OCI-LY3 (cell line): ENCODE data around the gene LRRC70.

Source experiments
- H2AFZ ChIP-seq: fragments of 200-600, 300-600 bp; shearing (Covaris generic); 2 replicates; pipeline ENCODE4 v1.6.0; 2014; ENCODE audit warnings: antibody characterized with exemption, low read depth, low read length
- H3K27ac ChIP-seq: fragments of 200-600, 300-600 bp; sonication (generic); 2 replicates; pipeline ENCODE4 v1.5.1; 2014; ENCODE audit warnings: mild to moderate bottlenecking, low read length, moderate library complexity, mixed read lengths
- H3K27me3 ChIP-seq: fragments of 200-600, 300-600 bp; sonication (generic); 2 replicates; pipeline ENCODE4 v1.6.1; 2014; ENCODE audit warnings: low read depth, low read length, mixed read lengths
- H3K36me3 ChIP-seq: fragments of 200-600, 300-600 bp; sonication (generic); replicated peaks from 2 replicates; pipeline ENCODE3; 2014; ENCODE audit warnings: low read depth, low read length, mixed read lengths
- H3K4me1 ChIP-seq: fragments of 300-600, 200-600 bp; sonication (generic); 2 replicates; pipeline ENCODE4 v1.6.1; 2014; ENCODE audit warnings: low read length, mixed read lengths
- H3K4me2 ChIP-seq: fragments of 200-600, 300-600 bp; sonication (generic); 2 replicates; pipeline ENCODE4 v1.6.1; 2014; ENCODE audit warnings: low read length, mixed read lengths
- H3K4me3 ChIP-seq: fragments of 300-600, 200-600 bp; sonication (generic); 2 replicates; pipeline ENCODE4 v1.5.1; 2014; ENCODE audit warnings: antibody characterized with exemption, mild to moderate bottlenecking, low read length, moderate library complexity
- H3K79me2 ChIP-seq: fragments of 300-600, 200-600 bp; shearing (Covaris generic); 2 replicates; pipeline ENCODE4 v1.6.1; 2014; ENCODE audit warnings: mild to moderate bottlenecking, low read length, mixed read lengths
- H3K9ac ChIP-seq: fragments of 300-600, 200-600 bp; shearing (Covaris generic); 2 replicates; pipeline ENCODE4 v1.6.0; 2014; ENCODE audit warnings: mild to moderate bottlenecking, low read length, moderate library complexity
- H3K9me3 ChIP-seq: fragments of 200-600, 300-600 bp; shearing (Covaris generic); 2 replicates; pipeline ENCODE4 v1.6.1; 2014; ENCODE audit warnings: low read length, mixed read lengths; ENCODE audit not compliant: insufficient read depth
- H4K20me1 ChIP-seq: fragments of 200-600, 300-600 bp; sonication (generic); 2 replicates; pipeline ENCODE4 v1.6.1; 2016; ENCODE audit warnings: low read length, mixed read lengths; ENCODE audit not compliant: insufficient read depth
- EZH2phosphoT487 ChIP-seq: fragments of 200-600 bp; shearing (Covaris generic); IDR thresholded peaks from 2 replicates; pipeline ENCODE4 v1.6.1; 2018; ENCODE audit warnings: antibody characterized with exemption, mixed run types, low read depth
- TF ChIP-seq, protein P1 (sequence below): fragments of 200-600, 300-600 bp; sonication (generic); IDR thresholded peaks from 2 replicates; pipeline ENCODE4 v1.5.1; 2014; ENCODE audit warnings: antibody characterized with exemption, low read length, low read depth

The LRRC70 gene

DNA sequence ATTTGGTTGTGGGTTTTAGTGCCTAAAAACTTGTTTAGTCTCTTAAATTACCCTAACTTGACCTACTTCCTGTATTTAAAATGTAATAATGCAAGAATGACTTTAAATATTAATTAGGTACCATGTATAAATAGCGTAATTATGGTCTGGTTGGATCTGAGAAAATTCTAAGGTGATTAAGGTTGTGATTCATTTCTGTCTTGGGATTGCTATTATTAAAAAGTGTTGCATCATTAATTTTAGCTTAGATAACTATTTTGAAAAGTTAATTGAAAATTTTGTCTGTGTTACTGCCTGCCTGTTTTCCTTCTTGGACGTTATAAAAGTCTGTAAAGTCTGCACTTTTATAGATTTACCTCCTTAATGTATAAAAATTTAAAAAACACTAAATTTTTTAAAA, 11.8 kb downstream of the LRRC70 start:
- TF ChIP-seq, protein P1, sequence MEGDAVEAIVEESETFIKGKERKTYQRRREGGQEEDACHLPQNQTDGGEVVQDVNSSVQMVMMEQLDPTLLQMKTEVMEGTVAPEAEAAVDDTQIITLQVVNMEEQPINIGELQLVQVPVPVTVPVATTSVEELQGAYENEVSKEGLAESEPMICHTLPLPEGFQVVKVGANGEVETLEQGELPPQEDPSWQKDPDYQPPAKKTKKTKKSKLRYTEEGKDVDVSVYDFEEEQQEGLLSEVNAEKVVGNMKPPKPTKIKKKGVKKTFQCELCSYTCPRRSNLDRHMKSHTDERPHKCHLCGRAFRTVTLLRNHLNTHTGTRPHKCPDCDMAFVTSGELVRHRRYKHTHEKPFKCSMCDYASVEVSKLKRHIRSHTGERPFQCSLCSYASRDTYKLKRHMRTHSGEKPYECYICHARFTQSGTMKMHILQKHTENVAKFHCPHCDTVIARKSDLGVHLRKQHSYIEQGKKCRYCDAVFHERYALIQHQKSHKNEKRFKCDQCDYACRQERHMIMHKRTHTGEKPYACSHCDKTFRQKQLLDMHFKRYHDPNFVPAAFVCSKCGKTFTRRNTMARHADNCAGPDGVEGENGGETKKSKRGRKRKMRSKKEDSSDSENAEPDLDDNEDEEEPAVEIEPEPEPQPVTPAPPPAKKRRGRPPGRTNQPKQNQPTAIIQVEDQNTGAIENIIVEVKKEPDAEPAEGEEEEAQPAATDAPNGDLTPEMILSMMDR, result no peak
- TF ChIP-seq EZH2phosphoT487, result no peak
- no peak overlapping the region for H3K27ac ChIP-seq
- H3K27me3 ChIP-seq, result no peaks in the 10 kb centered on the region
- H3K4me2 ChIP-seq, result no peak overlapping the region
- no peaks in the 10 kb centered on the region for H3K79me2 ChIP-seq
- no peak overlapping the region for H3K9ac ChIP-seq
- no peak overlapping the region for H3K4me3 ChIP-seq
- H3K9me3 ChIP-seq, result peaks cover 6% of the 10 kb centered on the region; the same call in 1 of the 2 replicates
- no peaks in the 10 kb centered on the region for H4K20me1 ChIP-seq
- H2AFZ ChIP-seq, result no peak overlapping the region
- peaks cover 24% of the 10 kb centered on the region for H3K4me1 ChIP-seq
- peaks cover 36% of the 10 kb centered on the region for H3K36me3 ChIP-seq

DNA sequence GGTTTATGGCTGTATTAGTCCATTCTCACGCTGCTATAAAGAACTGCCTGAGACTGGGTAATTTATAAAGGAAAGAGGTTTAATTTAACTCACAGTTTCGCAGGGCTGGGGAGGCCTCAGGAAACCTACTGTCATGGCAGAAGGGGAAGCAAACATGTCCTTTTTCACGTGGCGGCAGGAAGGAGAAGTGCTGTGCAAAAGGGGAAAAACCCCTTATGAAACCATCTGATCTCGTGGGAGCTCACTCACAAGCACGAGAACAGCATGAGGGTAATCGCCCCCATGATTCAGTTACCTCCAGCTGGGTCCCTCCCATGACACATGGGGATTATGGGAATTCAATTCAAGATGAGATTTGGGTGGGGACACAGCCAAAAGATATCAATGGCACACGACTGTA, 13.9 kb downstream of the LRRC70 start:
- Histone ChIP-seq H3K9ac (no peak overlapping the region), H3K4me2 (no peak overlapping the region), H3K9me3 (peaks cover 6% of the 10 kb centered on the region; the same call in 1 of the 2 replicates), H2AFZ (no peak overlapping the region), H4K20me1 (no peaks in the 10 kb centered on the region), H3K4me1 (peaks cover 31% of the 10 kb centered on the region), H3K27ac (peak overlapping the region; percentile 50; the same call in 1 of the 2 replicates), H3K4me3 (no peak overlapping the region), H3K36me3 (peaks cover 36% of the 10 kb centered on the region), H3K79me2 (no peaks in the 10 kb centered on the region), H3K27me3 (no peaks in the 10 kb centered on the region)
- TF ChIP-seq EZH2phosphoT487, result no peak
- TF ChIP-seq, protein P1, result no peak

DNA sequence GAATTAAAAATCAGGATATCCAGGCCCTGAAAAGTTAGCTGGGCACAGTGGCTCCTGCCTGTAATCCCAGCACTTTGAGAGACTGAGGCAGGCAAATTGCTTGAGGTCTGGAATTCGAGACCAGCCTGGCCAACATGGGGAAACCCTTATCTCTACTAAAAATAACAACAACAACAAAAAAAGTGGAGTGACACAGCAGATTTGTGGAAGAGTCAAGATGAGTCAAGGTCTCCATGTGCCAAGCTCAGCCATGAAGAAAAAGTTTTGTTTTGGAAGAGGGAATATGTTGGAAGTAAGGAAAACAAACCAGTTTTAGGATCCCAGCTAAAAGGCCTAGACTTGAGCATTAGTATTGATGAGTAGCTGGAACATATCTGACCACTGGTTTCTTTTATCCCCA, 14.7 kb downstream of the LRRC70 start:
- Histone ChIP-seq H3K79me2 (no peaks in the 10 kb centered on the region), H3K27me3 (no peaks in the 10 kb centered on the region), H3K27ac (no peak overlapping the region), H3K9me3 (peaks cover 6% of the 10 kb centered on the region; the same call in 1 of the 2 replicates), H3K9ac (no peak overlapping the region), H3K4me3 (no peak overlapping the region), H3K36me3 (peaks cover 36% of the 10 kb centered on the region), H3K4me1 (peaks cover 31% of the 10 kb centered on the region), H2AFZ (no peak overlapping the region), H4K20me1 (no peaks in the 10 kb centered on the region), H3K4me2 (no peak overlapping the region)
- TF ChIP-seq EZH2phosphoT487, result no peak
- TF ChIP-seq, protein P1, result no peak

DNA sequence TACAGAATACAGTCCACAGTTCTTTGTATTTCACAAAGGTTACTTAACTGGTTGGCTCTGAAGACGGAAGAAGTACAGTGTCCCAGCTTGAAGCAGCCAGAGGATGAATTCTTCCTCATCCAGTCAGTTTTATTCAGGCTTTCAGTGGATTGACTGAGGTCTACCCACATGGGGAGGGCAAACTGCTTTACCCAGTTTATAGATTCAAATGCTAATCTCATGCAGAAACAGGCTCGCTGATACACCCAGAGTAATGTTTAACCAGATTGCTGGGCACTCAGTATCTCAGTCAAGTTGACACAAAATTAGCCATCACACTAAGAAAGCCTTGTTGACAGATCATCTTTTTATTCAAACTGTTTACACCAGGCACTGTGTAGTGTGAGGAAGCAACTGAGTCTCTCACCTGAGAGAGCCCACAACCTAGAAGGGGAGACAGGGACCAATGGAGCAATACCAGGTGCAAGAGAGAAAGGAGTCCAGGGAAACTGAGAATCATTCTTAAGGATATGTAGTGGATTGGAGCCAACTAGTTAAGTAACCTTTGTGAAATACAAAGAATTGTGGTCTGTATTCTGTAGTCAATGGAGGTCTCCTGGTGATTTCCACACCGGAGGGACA, 15.9 kb downstream of the LRRC70 start:
- peaks cover 31% of the 10 kb centered on the region for H3K4me1 ChIP-seq

More for the DNA sequence above, 15.9 kb downstream of the LRRC70 start:
- H3K4me2 ChIP-seq, result peak overlapping the region; percentile 34
- no peak overlapping the region for H2AFZ ChIP-seq
- no peaks in the 10 kb centered on the region for H3K79me2 ChIP-seq
- peaks cover 6% of the 10 kb centered on the region; the same call in 1 of the 2 replicates for H3K9me3 ChIP-seq
- H3K36me3 ChIP-seq, result peaks cover 36% of the 10 kb centered on the region
- no peaks in the 10 kb centered on the region for H4K20me1 ChIP-seq
- TF ChIP-seq, protein P1, result no peak
- TF ChIP-seq EZH2phosphoT487, result no peak
- no peak overlapping the region for H3K27ac ChIP-seq
- H3K4me3 ChIP-seq, result no peak overlapping the region
- no peaks in the 10 kb centered on the region for H3K27me3 ChIP-seq
- no peak overlapping the region for H3K9ac ChIP-seq
